Mucosa of rectum (tissue), 2 donors: ENCODE results near the gene PARD6A.

Experiments
- H3K27ac ChIP-seq, 2 donors: one replicate each; pipeline ENCODE4 v1.7.0; 2013; ENCODE audit warnings: inconsistent platforms in 2 of 2, low read depth in 2 of 2, low read length in 2 of 2
- H3K27me3 ChIP-seq, 2 donors: one replicate each; pipeline ENCODE4 v1.7.0; 2013; ENCODE audit warnings: low read length in 2 of 2; ENCODE audit not compliant: control insufficient read depth in 2 of 2, insufficient read depth in 2 of 2
- H3K36me3 ChIP-seq, 2 donors: one replicate each; pipeline ENCODE4 v1.7.0; 2013; ENCODE audit warnings: low read length in 2 of 2; ENCODE audit not compliant: control insufficient read depth in 2 of 2, insufficient read depth in 2 of 2
- H3K4me1 ChIP-seq, 2 donors: one replicate each; pipeline ENCODE4 v1.7.0; 2013; ENCODE audit warnings: low read length in 2 of 2, mild to moderate bottlenecking in 1 of 2; ENCODE audit not compliant: control insufficient read depth in 2 of 2, insufficient read depth in 2 of 2
- H3K4me3 ChIP-seq, 2 donors: one replicate each; pipeline ENCODE4 v1.7.0; 2013; ENCODE audit warnings: low read length in 2 of 2
- H3K9ac ChIP-seq, 2 donors: one replicate each; pipeline ENCODE4 v1.7.0; 2013; ENCODE audit warnings: low read length in 2 of 2, low read depth in 1 of 2, mild to moderate bottlenecking in 1 of 2
- H3K9me3 ChIP-seq, 2 donors: one replicate each; pipeline ENCODE4 v1.7.0; 2013; ENCODE audit warnings: low read length in 2 of 2; ENCODE audit not compliant: control insufficient read depth in 2 of 2
- donor health status: healthy.
- donor health status: Normal muscosa, but diverticular disease.

Gene PARD6A

DNA sequence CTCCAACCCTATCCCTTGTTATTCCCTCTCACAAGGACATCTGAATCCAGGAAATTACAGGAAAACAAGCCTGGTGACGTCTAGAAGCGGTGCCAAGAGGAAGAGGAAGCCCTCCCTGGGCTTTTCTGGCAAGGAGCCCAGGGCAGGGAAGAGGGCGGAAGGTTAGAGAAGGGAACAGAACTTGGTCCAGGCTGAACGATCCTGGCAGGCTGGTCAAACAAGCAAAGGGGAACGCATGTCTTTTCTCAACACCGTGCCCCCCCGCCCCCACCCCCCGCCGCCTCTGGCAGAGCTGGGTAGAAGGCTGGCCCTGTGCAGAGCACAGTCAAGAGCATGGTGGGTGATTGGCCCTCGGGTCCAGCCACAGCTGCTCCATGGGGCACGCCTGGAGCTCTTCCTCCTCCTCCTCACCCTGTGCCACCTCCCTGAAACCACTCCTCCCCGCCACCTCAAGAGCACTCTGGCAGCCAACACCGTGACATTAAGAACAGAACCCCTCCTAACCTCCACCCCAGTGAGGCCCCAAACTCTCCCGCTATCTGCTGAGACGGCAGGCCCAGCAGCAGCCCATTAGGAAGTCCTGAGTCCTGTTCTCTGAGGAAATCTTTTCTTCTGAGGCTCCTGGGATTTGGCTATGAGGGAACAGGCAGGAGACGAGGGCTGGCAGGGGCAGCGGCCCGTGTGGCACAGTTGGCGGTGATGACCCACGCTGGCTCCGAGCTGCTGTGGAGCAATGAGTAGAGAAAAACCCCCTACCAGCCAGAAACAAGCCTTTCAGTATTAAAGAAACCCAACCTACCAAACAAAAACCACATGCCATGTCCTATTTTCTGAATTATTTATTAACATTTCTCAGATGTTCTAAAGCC is 13.2 kb downstream of the PARD6A start:
- Histone ChIP-seq H3K27me3 (no peaks in the 10 kb centered on the region), H3K4me3 (peak overlapping the region in 1 of 2 donors; percentile 42), H3K36me3 (peaks cover 0 to 4% of the 10 kb centered on the region in 2 donors), H3K9me3 (no peaks in the 10 kb centered on the region), H3K27ac (peak overlapping the region; percentile 81 to 83), H3K4me1 (peaks cover 29 to 46% of the 10 kb centered on the region in 2 donors), H3K9ac (peak overlapping the region in 1 of 2 donors; percentile 56)

DNA sequence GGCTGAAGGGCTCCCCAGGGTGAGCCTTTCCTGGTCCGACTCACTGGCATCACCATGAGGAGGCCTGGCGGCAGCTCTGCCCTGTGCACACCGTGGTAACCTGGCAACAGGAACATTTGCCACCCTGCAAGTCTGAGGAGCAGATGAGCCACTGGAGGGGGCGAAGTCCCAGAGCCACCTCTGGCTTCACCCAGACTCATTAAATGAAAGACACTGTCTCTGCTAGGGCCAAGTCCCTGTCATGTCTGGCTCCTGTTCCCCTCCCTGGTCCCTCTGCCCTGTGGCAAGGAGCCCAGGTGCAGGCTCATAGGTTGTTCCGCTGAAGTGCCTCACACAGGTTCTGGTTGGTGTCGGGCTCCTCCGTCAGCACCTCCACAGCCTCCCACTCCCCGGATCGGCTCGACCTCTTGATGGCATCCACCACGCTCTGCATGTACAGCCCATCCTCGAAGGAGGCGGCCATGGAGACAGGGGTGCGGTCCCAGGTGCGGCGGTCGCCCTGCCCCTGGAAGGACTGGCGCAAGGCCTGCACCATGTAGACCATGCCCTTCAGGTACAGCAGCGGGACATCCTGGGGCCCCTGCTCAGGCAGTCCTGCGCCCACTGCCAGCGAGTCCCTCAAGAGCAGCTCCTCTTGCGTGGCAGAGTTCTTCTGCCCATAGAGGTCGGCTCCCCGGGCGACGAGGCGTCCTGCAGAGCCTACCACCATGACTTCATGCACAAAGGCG is 14.3 kb downstream of the PARD6A start:
- Histone ChIP-seq H3K4me1 (peaks cover 29 to 48% of the 10 kb centered on the region in 2 donors), H3K4me3 (no peak overlapping the region), H3K9me3 (no peaks in the 10 kb centered on the region), H3K9ac (no peak overlapping the region), H3K27me3 (no peaks in the 10 kb centered on the region), H3K36me3 (peaks cover 0 to 4% of the 10 kb centered on the region in 2 donors), H3K27ac (peak overlapping the region in 1 of 2 donors; percentile 81)

DNA sequence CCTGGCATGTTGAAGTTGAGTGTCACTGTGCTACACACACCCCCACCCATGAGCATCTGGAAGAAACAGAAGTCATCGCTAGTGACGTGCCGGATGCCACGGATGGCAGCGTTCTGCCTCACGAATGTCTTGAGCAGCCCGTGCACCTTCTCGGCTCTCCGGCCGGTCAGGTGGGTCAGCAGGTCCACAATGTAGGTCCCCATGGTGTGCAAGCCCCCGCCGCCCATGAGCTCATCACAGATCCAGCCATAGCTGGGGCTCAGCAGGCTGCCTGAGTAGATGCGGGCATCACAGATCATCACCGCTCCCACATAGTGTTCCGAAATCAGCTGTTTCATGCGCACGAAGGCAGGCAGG is 14.8 kb downstream of the PARD6A start:
- H3K4me3 ChIP-seq = no peak overlapping the region
- peaks cover 0 to 8% of the 10 kb centered on the region in 2 donors for H3K36me3 ChIP-seq
- no peak overlapping the region for H3K27ac ChIP-seq
- H3K27me3 ChIP-seq = no peaks in the 10 kb centered on the region
- peaks cover 29 to 48% of the 10 kb centered on the region in 2 donors for H3K4me1 ChIP-seq
- no peaks in the 10 kb centered on the region for H3K9me3 ChIP-seq
- H3K9ac ChIP-seq = no peak overlapping the region

- H3K4me3 ChIP-seq = no peak overlapping the region
- H3K27me3 ChIP-seq = no peaks in the 10 kb centered on the region
- H3K9ac ChIP-seq = no peak overlapping the region
- no peak overlapping the region for H3K27ac ChIP-seq
- H3K36me3 ChIP-seq = peaks cover 0 to 8% of the 10 kb centered on the region in 2 donors
- no peaks in the 10 kb centered on the region for H3K9me3 ChIP-seq
- H3K4me1 ChIP-seq = peaks cover 31 to 51% of the 10 kb centered on the region in 2 donors
Observed at GRCh38 chr16:67675999-67676398, 15.2 kb downstream of the PARD6A start.

- Histone ChIP-seq H3K9ac (no peak overlapping the region), H3K27ac (no peak overlapping the region), H3K4me3 (no peak overlapping the region), H3K4me1 (peaks cover 33 to 52% of the 10 kb centered on the region in 2 donors), H3K36me3 (peaks cover 0 to 8% of the 10 kb centered on the region in 2 donors), H3K9me3 (no peaks in the 10 kb centered on the region), H3K27me3 (no peaks in the 10 kb centered on the region)
Observed at GRCh38 chr16:67676516-67676915, 15.8 kb downstream of the PARD6A start.

DNA sequence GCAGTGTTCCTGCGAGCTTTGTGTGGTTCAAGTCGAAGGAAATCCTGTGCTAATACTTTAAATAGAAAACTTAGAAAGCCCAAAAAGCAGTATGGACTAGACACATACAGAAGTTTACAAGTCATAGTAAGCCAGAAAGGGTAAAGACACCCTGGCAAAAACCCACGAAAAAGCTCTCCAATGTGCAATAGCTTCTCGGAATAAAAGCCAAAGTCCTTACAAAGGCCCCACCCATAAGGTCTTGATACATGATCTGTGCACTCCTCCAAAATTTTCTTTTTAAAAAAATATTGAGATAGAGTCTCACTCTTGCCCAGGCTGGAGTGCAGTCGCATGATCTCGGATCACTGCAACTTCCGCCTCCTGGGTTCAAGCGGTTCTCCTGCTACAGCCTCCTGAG is 16.2 kb downstream of the PARD6A start:
- Histone ChIP-seq H3K27me3 (no peaks in the 10 kb centered on the region), H3K27ac (no peak overlapping the region), H3K4me3 (no peak overlapping the region), H3K9me3 (no peaks in the 10 kb centered on the region), H3K4me1 (peaks cover 33 to 52% of the 10 kb centered on the region in 2 donors), H3K36me3 (peaks cover 0 to 8% of the 10 kb centered on the region in 2 donors), H3K9ac (no peak overlapping the region)

- no peak overlapping the region for H3K4me3 ChIP-seq
- H3K4me1 ChIP-seq = peaks cover 30 to 52% of the 10 kb centered on the region in 2 donors
- H3K9me3 ChIP-seq = no peaks in the 10 kb centered on the region
- no peaks in the 10 kb centered on the region for H3K27me3 ChIP-seq
- no peak overlapping the region for H3K9ac ChIP-seq
- peaks cover 0 to 8% of the 10 kb centered on the region in 2 donors for H3K36me3 ChIP-seq
- H3K27ac ChIP-seq = peak overlapping the region; percentile 38 to 55
Observed at GRCh38 chr16:67677712-67678111, 17.0 kb downstream of the PARD6A start.

DNA sequence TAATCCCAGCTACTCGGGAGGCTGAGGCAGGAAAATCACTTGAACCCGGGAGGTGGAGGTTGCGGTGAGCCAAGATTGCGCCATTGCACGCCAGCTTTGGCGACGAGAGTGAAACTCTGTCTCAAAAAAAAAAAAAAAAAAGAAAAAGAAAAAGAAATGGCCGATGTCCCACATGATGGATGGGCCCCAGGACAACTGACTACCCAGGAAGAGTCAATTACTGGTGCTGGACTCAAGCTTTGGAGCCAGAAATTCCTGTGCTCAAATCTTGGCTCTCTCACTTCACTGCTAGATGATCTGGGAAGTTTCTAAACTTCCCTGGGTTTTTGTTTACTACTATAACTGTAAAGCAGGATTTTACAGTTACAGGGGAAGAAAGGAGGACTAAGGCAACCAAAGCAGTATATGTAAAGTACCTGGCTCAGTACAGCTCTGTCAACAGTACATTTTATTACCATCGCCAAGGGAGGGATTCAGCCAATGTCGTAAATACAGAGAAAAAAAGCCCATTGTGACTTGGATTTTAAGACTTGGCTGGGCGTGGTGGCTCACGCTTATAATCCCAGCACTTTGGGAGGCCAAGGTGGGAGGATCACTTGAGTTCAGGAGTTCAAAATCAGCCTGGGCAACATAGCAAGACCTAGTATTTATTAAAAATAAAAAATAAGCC is 17.7 kb downstream of the PARD6A start:
- no peak overlapping the region for H3K9ac ChIP-seq
- peaks cover 0 to 12% of the 10 kb centered on the region in 2 donors for H3K36me3 ChIP-seq
- no peaks in the 10 kb centered on the region for H3K9me3 ChIP-seq
- H3K4me3 ChIP-seq = no peak overlapping the region
- peaks cover 23 to 47% of the 10 kb centered on the region in 2 donors for H3K4me1 ChIP-seq
- no peaks in the 10 kb centered on the region for H3K27me3 ChIP-seq
- peak overlapping the region; percentile 38 to 66 for H3K27ac ChIP-seq

GRCh38 chr16:67679935-67680897 is 19.5 kb downstream of the PARD6A start:
- Histone ChIP-seq H3K9ac (peak overlapping the region in 1 of 2 donors; percentile 6), H3K9me3 (no peaks in the 10 kb centered on the region), H3K4me1 (peaks cover 15 to 36% of the 10 kb centered on the region in 2 donors), H3K4me3 (no peak overlapping the region), H3K36me3 (peaks cover 8 to 18% of the 10 kb centered on the region in 2 donors), H3K27ac (no peak overlapping the region), H3K27me3 (no peaks in the 10 kb centered on the region)
